OCI-LY7 (cell line): ENCODE measurements around the gene C16orf95.

Experiments
- CTCF ChIP-seq: fragments of 200-600 bp; sonication (generic); conservative IDR thresholded peaks from 2 replicates; pipeline ENCODE4 v1.5.1; 2014; ENCODE audit warnings: mild to moderate bottlenecking, antibody characterized with exemption, low read length, moderate library complexity, mixed read lengths
- EZH2phosphoT487 ChIP-seq: fragments of 200-600 bp; sonication (generic); IDR thresholded peaks from 2 replicates; pipeline ENCODE4 v1.6.1; 2018; ENCODE audit warnings: low read depth, borderline replicate concordance, mild to moderate bottlenecking, mixed run types, antibody characterized with exemption, low read length, moderate library complexity, mixed read lengths

- TF ChIP-seq CTCF (no peak), EZH2phosphoT487 (no peak)
These were observed 22.0 kb upstream of the C16orf95 start for GRCh38 chr16:87339086-87339723.
